ENCODE data around the gene LPAR1. TPM values are rescaled to one million over a fixed set of nuclear protein-coding genes. Genes with fewer than 3 reads are reported as not detected.
A peak's percentile ranks its signal among the peaks of the same experiment; 100 is the strongest.

LPAR1 gene
- total RNA-seq, 3 donors from 2014 or later, result 27.5 to 44.9 (median 30.3) TPM

- TF ChIP-seq, protein P1, sequence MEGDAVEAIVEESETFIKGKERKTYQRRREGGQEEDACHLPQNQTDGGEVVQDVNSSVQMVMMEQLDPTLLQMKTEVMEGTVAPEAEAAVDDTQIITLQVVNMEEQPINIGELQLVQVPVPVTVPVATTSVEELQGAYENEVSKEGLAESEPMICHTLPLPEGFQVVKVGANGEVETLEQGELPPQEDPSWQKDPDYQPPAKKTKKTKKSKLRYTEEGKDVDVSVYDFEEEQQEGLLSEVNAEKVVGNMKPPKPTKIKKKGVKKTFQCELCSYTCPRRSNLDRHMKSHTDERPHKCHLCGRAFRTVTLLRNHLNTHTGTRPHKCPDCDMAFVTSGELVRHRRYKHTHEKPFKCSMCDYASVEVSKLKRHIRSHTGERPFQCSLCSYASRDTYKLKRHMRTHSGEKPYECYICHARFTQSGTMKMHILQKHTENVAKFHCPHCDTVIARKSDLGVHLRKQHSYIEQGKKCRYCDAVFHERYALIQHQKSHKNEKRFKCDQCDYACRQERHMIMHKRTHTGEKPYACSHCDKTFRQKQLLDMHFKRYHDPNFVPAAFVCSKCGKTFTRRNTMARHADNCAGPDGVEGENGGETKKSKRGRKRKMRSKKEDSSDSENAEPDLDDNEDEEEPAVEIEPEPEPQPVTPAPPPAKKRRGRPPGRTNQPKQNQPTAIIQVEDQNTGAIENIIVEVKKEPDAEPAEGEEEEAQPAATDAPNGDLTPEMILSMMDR (IDR thresholded peaks at IDR 0.05), result no peak
Measured at GRCh38 chr9:110939573-110939972, 98.7 kb downstream of the LPAR1 start.

DNA sequence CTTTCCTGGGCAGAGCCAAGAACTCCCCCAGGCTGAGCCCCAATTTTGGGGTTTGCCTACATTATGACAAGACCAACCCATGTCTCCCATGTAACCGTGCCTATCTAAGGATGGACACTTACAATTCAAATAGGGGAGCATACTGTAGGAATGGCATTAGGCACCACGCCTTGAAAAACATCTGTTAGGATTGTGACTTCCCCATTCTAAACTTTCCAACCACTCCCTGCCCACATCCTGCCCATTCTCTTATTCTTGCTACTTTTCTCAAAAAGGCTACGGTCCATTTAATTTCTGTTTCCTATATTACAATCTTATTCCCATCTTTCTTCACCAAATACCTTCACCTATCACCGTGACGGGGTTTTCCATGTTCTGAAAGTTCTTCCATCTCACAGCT, 99.2 kb downstream of the LPAR1 start:
- Histone ChIP-seq H3K4me3 (no peak overlapping the region), H3K9me3 (no peaks in the 10 kb centered on the region), H3K36me3 (ENCODE audit: low read depth) (no peaks in the 10 kb centered on the region), H3K4me1 (ENCODE audit: low read depth) (no peaks in the 10 kb centered on the region)
- DNase-seq, result no peak
- TF ChIP-seq, protein P1 (IDR thresholded peaks at IDR 0.05), result no peak
- ATAC-seq, result no peak
- intact Hi-C loops (cut with DNase I, micrococcal nuclease), result no loop called here

More at GRCh38 chr9:110939573-110939972, 98.7 kb downstream of the LPAR1 start:
- intact Hi-C loops (cut with DNase I, micrococcal nuclease), result no loop called here
- H3K4me3 ChIP-seq, result no peak overlapping the region
- no peak for DNase-seq
- H3K9me3 ChIP-seq, result no peaks in the 10 kb centered on the region
- ATAC-seq, result no peak
- H3K4me1 ChIP-seq (ENCODE audit: low read depth), result no peaks in the 10 kb centered on the region
- H3K36me3 ChIP-seq (ENCODE audit: low read depth), result no peaks in the 10 kb centered on the region

DNA sequence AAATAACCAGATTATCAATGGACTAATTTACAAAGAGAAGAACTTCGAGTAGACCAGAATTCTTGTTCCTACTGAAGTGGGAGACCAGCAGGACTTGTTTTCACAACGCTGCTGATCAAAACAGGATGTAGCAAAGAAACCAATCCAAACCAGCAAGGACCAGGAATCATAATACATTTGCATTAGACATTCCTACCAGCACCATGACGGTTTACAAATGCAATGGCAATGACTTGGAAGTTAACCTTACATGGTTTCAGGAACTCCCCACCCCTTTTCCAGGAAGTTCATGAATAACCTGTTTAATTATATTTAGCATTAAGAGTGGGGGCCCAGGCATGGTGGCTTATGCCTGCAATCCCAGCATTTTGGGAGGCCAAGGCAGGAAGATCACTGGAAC, 100.0 kb downstream of the LPAR1 start:
- no peaks in the 10 kb centered on the region for H3K9me3 ChIP-seq
- TF ChIP-seq, protein P1 (IDR thresholded peaks at IDR 0.05), result no peak
- intact Hi-C loops (cut with DNase I, micrococcal nuclease), result no loop called here
- peaks cover 3% of the 10 kb centered on the region for H3K4me1 ChIP-seq (ENCODE audit: low read depth)
- ATAC-seq (no peak), DNase-seq (no peak)
- H3K4me3 ChIP-seq, result no peak overlapping the region
- H3K36me3 ChIP-seq (ENCODE audit: low read depth), result no peaks in the 10 kb centered on the region

DNA sequence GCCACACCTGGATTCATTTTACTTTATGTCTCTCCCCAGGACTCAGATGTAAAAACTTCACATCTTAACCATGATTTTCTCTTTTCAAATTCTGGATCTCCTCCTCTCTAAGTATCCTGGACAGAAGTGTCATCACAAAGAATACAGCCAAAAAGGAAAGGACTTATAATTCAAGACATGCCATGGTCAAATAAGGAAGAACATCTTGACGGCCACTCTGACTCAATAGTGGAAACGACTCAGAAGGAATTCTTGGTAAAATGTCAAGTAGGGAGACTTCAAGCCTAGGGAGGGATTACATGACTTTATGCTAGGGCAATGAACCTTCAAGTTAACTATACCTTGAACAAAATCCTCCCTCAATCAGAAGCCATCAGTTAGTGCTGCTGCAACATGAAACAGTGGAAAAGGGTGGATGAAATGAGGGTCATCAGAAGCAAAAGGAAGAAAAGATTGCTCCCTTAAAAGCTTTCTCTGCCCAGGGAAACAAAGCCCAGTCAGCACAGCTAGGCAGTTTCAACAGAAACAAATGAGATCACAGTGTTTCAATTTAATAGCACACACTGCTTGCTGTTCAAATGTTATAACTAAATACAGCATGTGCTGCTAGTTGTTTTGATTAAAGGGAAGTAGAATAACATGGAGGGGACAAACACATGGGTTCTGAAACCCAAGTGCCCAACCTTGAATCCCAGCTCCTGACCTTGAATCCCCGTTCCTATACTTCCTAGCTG, 101.4 kb downstream of the LPAR1 start:
- Histone ChIP-seq H3K36me3 (ENCODE audit: low read depth) (no peaks in the 10 kb centered on the region), H3K9me3 (no peaks in the 10 kb centered on the region), H3K4me3 (no peak overlapping the region), H3K4me1 (ENCODE audit: low read depth) (peaks cover 6% of the 10 kb centered on the region)
- ATAC-seq (peak; percentile 34), DNase-seq (no peak)
- TF ChIP-seq, protein P1 (IDR thresholded peaks at IDR 0.05), result no peak
- intact Hi-C loops (cut with DNase I, micrococcal nuclease), result no loop called here

GRCh38 chr9:110936237-110936636, 102.0 kb downstream of the LPAR1 start:
- Histone ChIP-seq H3K36me3 (ENCODE audit: low read depth) (no peaks in the 10 kb centered on the region), H3K4me1 (ENCODE audit: low read depth) (peaks cover 6% of the 10 kb centered on the region), H3K4me3 (no peak overlapping the region), H3K9me3 (no peaks in the 10 kb centered on the region)
- TF ChIP-seq, protein P1 (IDR thresholded peaks at IDR 0.05), result no peak
- intact Hi-C loops (cut with DNase I, micrococcal nuclease), result no loop called here
- DNase-seq, result no peak
- ATAC-seq, result no peak

All from mucosa of descending colon (tissue), 3 donors.